ENCODE measurements around the gene UBE2G1. TPM values are rescaled to one million over a fixed set of nuclear protein-coding genes. Genes with fewer than 3 reads are reported as not detected.
"Not testable (repeated sequence)": the region's sequence is repeated elsewhere in the genome, so short reads cannot be mapped to it uniquely, and the experiment has no call there.

UBE2G1 gene
- total RNA-seq, 2 donors from 2014 or later: 26.7 to 29.3 TPM

DNA sequence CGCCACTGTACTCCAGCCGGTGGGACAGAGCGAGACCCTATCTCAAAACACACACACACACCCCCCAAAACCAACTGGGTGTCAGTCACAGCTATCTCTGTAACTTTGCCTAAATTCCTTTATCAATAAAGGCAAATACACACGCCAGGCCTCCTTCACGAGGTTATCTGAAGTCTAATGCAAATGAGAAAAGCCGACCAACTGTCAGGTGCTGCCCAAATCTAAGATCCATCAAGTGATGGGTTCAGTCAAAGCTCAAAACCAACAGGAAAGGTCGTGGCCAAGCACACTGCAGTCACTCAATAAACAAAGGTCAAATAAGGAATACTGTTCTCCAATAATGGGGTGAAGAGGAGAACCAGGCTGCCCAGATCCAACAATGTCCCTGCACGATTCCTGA is 103.8 kb downstream of the UBE2G1 start:
- TF ChIP-seq POLR2A (IDR thresholded peaks at IDR 0.05) (no peak), CTCF (IDR thresholded peaks at IDR 0.05) (no peak)
- H3K4me3 ChIP-seq: peak overlapping the region in 1 of 2 donors; percentile 96
- no peaks in the 10 kb centered on the region for H3K27me3 ChIP-seq
- H3K4me1 ChIP-seq: peaks cover 22% of the 10 kb centered on the region
- H3K9me3 ChIP-seq: no peaks in the 10 kb centered on the region
- ATAC-seq: no peak
- intact Hi-C loops (cut with DNase I): no loop called here
- no peaks in the 10 kb centered on the region for H3K36me3 ChIP-seq (replicated peaks in 1 of 2; ENCODE audit: insufficient read depth in 1 of 2, low read depth in 2 of 2)
- peak overlapping the region in 3 of 4 donors; percentile 68 to 88 (median 82) for H3K27ac ChIP-seq
- DNase-seq: no peak
- WGBS, 2 donors: 22 to 26% methylated on average over 8 of the region's 8 CpGs

GRCh38 chr17:4261452-4261851 is 105.0 kb downstream of the UBE2G1 start:
- H3K9me3 ChIP-seq: no peaks in the 10 kb centered on the region
- H3K4me3 ChIP-seq: no peak overlapping the region
- no peaks in the 10 kb centered on the region for H3K36me3 ChIP-seq (replicated peaks in 1 of 2; ENCODE audit: insufficient read depth in 1 of 2, low read depth in 2 of 2)
- no peak overlapping the region for H3K27ac ChIP-seq
- ATAC-seq: no peak
- H3K27me3 ChIP-seq: no peaks in the 10 kb centered on the region
- TF ChIP-seq CTCF (IDR thresholded peaks at IDR 0.05) (no peak), POLR2A (IDR thresholded peaks at IDR 0.05) (no peak)
- peaks cover 22% of the 10 kb centered on the region for H3K4me1 ChIP-seq
- DNase-seq: no peak
- 93 to 98% methylated on average over 8 of the region's 8 CpGs for WGBS, 2 donors
- intact Hi-C loops (cut with DNase I): no loop called here

GRCh38 chr17:4258867-4259266 is 107.6 kb downstream of the UBE2G1 start:
- Histone ChIP-seq H3K36me3 (replicated peaks in 1 of 2; ENCODE audit: insufficient read depth in 1 of 2, low read depth in 2 of 2) (no peaks in the 10 kb centered on the region), H3K4me1 (peaks cover 14% of the 10 kb centered on the region), H3K9me3 (no peaks in the 10 kb centered on the region), H3K27ac (no peak overlapping the region), H3K4me3 (no peak overlapping the region), H3K27me3 (no peaks in the 10 kb centered on the region)
- no peak for TF ChIP-seq POLR2A (IDR thresholded peaks at IDR 0.05)
- TF ChIP-seq CTCF (IDR thresholded peaks at IDR 0.05): no peak
- WGBS, 2 donors: 82 to 99% methylated on average over 3 of the region's 3 CpGs
- intact Hi-C loops (cut with DNase I): no loop called here
- DNase-seq (no peak), ATAC-seq (no peak)

DNA sequence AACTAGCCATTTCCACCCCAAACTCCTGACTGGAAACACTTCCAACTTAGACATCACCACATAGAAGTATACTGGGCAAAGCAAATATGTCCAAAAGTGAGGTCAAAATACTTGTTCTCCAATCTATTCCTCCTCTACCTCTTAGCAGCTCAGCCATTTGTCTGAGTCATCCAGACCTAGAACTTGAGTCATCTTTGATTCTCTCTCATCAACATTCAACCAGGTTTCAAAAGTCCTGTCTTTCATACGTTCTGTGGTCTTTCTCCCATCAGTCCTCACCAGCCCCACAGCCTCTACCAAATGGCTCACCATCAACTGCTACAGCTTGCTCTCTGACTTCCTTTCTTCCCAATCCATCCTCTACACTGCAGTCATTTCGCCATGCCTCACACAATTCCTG is 109.5 kb downstream of the UBE2G1 start:
- no peak for TF ChIP-seq POLR2A (IDR thresholded peaks at IDR 0.05)
- TF ChIP-seq CTCF (IDR thresholded peaks at IDR 0.05): no peak
- ATAC-seq: no peak
- Histone ChIP-seq H3K36me3 (replicated peaks in 1 of 2; ENCODE audit: insufficient read depth in 1 of 2, low read depth in 2 of 2) (no peaks in the 10 kb centered on the region), H3K4me1 (peaks cover 3% of the 10 kb centered on the region), H3K27me3 (no peaks in the 10 kb centered on the region), H3K9me3 (no peaks in the 10 kb centered on the region), H3K4me3 (peak overlapping the region in 1 of 2 donors; percentile 7), H3K27ac (no peak overlapping the region)
- intact Hi-C loops (cut with DNase I): no loop called here
- WGBS, 2 donors: 84 to 92% methylated on average over 2 of the region's 2 CpGs
- no peak for DNase-seq

GRCh38 chr17:4255271-4255670 is 111.2 kb downstream of the UBE2G1 start:
- DNase-seq; H3K4me1 ChIP-seq; intact Hi-C loops (cut with DNase I); ATAC-seq; H3K27me3 ChIP-seq; H3K4me3 ChIP-seq; H3K27ac ChIP-seq; H3K36me3 ChIP-seq (replicated peaks in 1 of 2; ENCODE audit: insufficient read depth in 1 of 2, low read depth in 2 of 2); H3K9me3 ChIP-seq: not testable (repeated sequence)
- 92 to 94% methylated on average over 6 of the region's 6 CpGs for WGBS, 2 donors

Data from body of pancreas (tissue), 4 donors.